HCT116 (cell line): Measurements from ENCODE around the gene RABIF. TPM values are rescaled to one million over a fixed set of nuclear protein-coding genes. Genes with fewer than 3 reads are reported as not detected.
"Not testable (repeated sequence)": the region's sequence is repeated elsewhere in the genome, so short reads cannot be mapped to it uniquely, and the experiment has no call there.

Experiments used
- ATAC-seq: fragments of 200-7000 bp; cut with Tn5 transposase; 2 replicates; pipeline ENCODE4 v1.9.1; 2020; ENCODE audit warnings: mild to moderate bottlenecking, moderate library complexity
- BruUV-seq: library from RNA; stranded (reverse); fragments of 400-500 nt; replicated peaks from 2 replicates; lab custom pipeline; 2021; lab: Mats Ljungman, UMichigan
- CTCF ChIA-PET: fragments of 300-600 bp; sonication (Branson Sonifier 250); formaldehyde crosslinking; loops from one replicate; lab custom pipeline; 2021; ENCODE audit warnings: antibody characterized with exemption; lab: Charles Lee
- POLR2A ChIA-PET: fragments of 300-600, 350-600 bp; sonication (Branson Sonifier 250); formaldehyde crosslinking; loops from one replicate; lab custom pipeline; 2021; ENCODE audit warnings: antibody characterized with exemption; lab: Charles Lee
- RAD21 ChIA-PET, 2 experiments: fragments of 300-600 bp; sonication (Branson Sonifier 250); formaldehyde crosslinking; loops; one replicate each; lab custom pipeline; 2023; ENCODE audit warnings: low total read pairs in 2 of 2; ENCODE audit not compliant: uncharacterized antibody in 2 of 2, unreplicated experiment in 2 of 2, low non-redundant PET in 1 of 2; lab: Charles Lee
- DNase-seq: peaks from one replicate; pipeline ENCODE4 v3.0.0-alpha.2; 2010; ENCODE audit warnings: low read depth, low spot score
- H2AFZ ChIP-seq: fragments of 200-600 bp; shearing (Covaris generic), sonication (generic); 2 replicates; pipeline ENCODE4 v1.6.1; 2017; ENCODE audit warnings: low read depth, mixed run types, mixed read lengths, antibody characterized with exemption, low read length; ENCODE audit not compliant: poor library complexity, severe bottlenecking
- H3K27ac ChIP-seq: 2 replicates; pipeline ENCODE4 v1.5.1; 2012; ENCODE audit warnings: low read depth, low read length
- H3K27me3 ChIP-seq: fragments of 200-600 bp; sonication (generic); 2 replicates; pipeline ENCODE4 v1.6.1; 2016; ENCODE audit warnings: mixed run types, low read length, mixed read lengths; ENCODE audit not compliant: insufficient read depth
- H3K36me3 ChIP-seq, 2 experiments: fragments of 200-500 bp in 1 of 2; fragments of 200-600 bp in 1 of 2; sonication (Bioruptor generic) in 1 of 2; sonication (generic) in 1 of 2; 2 replicates each; pipeline versions ENCODE4 v1.5.1 to v1.6.1; 2014 to 2016; ENCODE audit warnings: low read length in 2 of 2, inconsistent platforms in 1 of 2, mixed read lengths in 1 of 2, mixed run types in 1 of 2; ENCODE audit not compliant: insufficient read depth in 2 of 2, control insufficient read depth in 1 of 2
- H3K4me1 ChIP-seq, 2 experiments: fragments of 200-600 bp in 1 of 2; sonication (generic) in 1 of 2; 2 replicates each; pipeline versions ENCODE4 v1.5.1 to v1.6.1; 2012 to 2017; ENCODE audit warnings: low read length in 2 of 2, inconsistent platforms in 1 of 2, mild to moderate bottlenecking in 1 of 2, mixed read lengths in 1 of 2, mixed run types in 1 of 2, moderate library complexity in 1 of 2; ENCODE audit not compliant: insufficient read depth in 2 of 2, control insufficient read depth in 1 of 2
- H3K4me2 ChIP-seq: fragments of 200-600 bp; sonication (generic); 2 replicates; pipeline ENCODE4 v1.6.1; 2017; ENCODE audit warnings: mixed run types, low read length, mixed read lengths
- H3K4me3 ChIP-seq, 2 experiments: fragments of 200-600 bp in 1 of 2; sonication (generic) in 1 of 2; replicated peaks in 1 of 2; 2 replicates each; pipeline ENCODE4 v1.5.1; 2011 to 2016; ENCODE audit warnings: low read length in 2 of 2, control low read depth in 1 of 2, low read depth in 1 of 2, mild to moderate bottlenecking in 1 of 2, mixed read lengths in 1 of 2, mixed run types in 1 of 2
- H3K79me2 ChIP-seq: fragments of 200-600 bp; sonication (generic); 2 replicates; pipeline ENCODE4 v1.6.1; 2017; ENCODE audit warnings: mild to moderate bottlenecking, mixed run types, low read length, moderate library complexity, mixed read lengths; ENCODE audit not compliant: insufficient read depth
- H3K9ac ChIP-seq: fragments of 200-600 bp; sonication (generic); 2 replicates; pipeline ENCODE4 v1.6.1; 2016; ENCODE audit warnings: low read length, mixed read lengths
- H3K9me2 ChIP-seq: fragments of 200-600 bp; sonication (generic), shearing (Covaris generic); 2 replicates; pipeline ENCODE4 v1.6.1; 2017; ENCODE audit warnings: mixed run types, mild to moderate bottlenecking, moderate library complexity; ENCODE audit not compliant: insufficient read depth
- H3K9me3 ChIP-seq, 2 experiments: fragments of 200-500 bp in 1 of 2; fragments of 200-600 bp in 1 of 2; sonication (Bioruptor generic) in 1 of 2; sonication (generic) in 1 of 2; 2 replicates each; pipeline ENCODE4 v1.6.1; 2014 to 2017; ENCODE audit warnings: low read length in 2 of 2, mixed read lengths in 2 of 2, inconsistent platforms in 1 of 2, low read depth in 1 of 2, mild to moderate bottlenecking in 1 of 2, mixed run types in 1 of 2, moderate library complexity in 1 of 2; ENCODE audit not compliant: control insufficient read depth in 1 of 2, insufficient read depth in 1 of 2
- H4K20me1 ChIP-seq: fragments of 200-600 bp; sonication (generic), shearing (Covaris generic); 2 replicates; pipeline ENCODE4 v1.6.1; 2017; ENCODE audit warnings: mixed run types, mild to moderate bottlenecking, moderate library complexity; ENCODE audit not compliant: insufficient read depth
- CBX3 ChIP-seq: IDR thresholded peaks from 2 replicates; pipeline ENCODE4 v1.6.1; 2012; ENCODE audit warnings: low read depth
- ELF1 ChIP-seq: IDR thresholded peaks from 2 replicates; pipeline ENCODE4 v1.6.1; 2012; ENCODE audit warnings: low read depth, borderline replicate concordance
- FOSL1 ChIP-seq: IDR thresholded peaks from 2 replicates; pipeline ENCODE4 v1.6.1; 2012; ENCODE audit warnings: low read depth
- MAX ChIP-seq: IDR thresholded peaks from 2 replicates; pipeline ENCODE4 v1.6.1; 2012
- POLR2A ChIP-seq: IDR thresholded peaks from 2 replicates; pipeline ENCODE4 v1.7.0; 2011; ENCODE audit warnings: borderline replicate concordance; ENCODE audit not compliant: insufficient read depth, insufficient read length; ENCODE audit errors: extremely low read depth
- intact Hi-C: fragments of 100-400 bp; cut with micrococcal nuclease; formaldehyde crosslinking; loops from 2 replicates; pipeline ENCODE4 v1.10.0; 2022
- total RNA-seq: library from RNA; stranded (reverse); gene quantifications from one replicate; pipeline ENCODE4 v1.2.1, GENCODE V29; 2021; ENCODE audit not compliant: unreplicated experiment

The RABIF gene
- total RNA-seq, 1 experiment from 2014 or later = 5.4 TPM

GRCh38 chr1:202905331-202905730, 16.4 kb upstream of the RABIF start:
- ChIA-PET CTCF (no interaction called here), RAD21 (no interaction called here), POLR2A (no interaction called here)
- Histone ChIP-seq H3K4me3 (no peak overlapping the region), H3K9me3 (no peaks in the 10 kb centered on the region), H3K9ac (no peak overlapping the region), H3K79me2 (no peaks in the 10 kb centered on the region), H4K20me1 (no peaks in the 10 kb centered on the region), H3K9me2 (no peaks in the 10 kb centered on the region), H3K4me1 (no peaks in the 10 kb centered on the region), H3K36me3 (peaks cover 11 to 21% of the 10 kb centered on the region in 2 experiments; a peak in 3 of 4 replicates), H3K4me2 (no peak overlapping the region), H3K27ac (no peak overlapping the region), H2AFZ (no peak overlapping the region), H3K27me3 (no peaks in the 10 kb centered on the region)
- TF ChIP-seq POLR2A (no peak), MAX (no peak), FOSL1 (no peak), ELF1 (no peak), CBX3 (no peak)
- DNase-seq (no peak), ATAC-seq (no peak)
- intact Hi-C loops = no loop called here
- no TSS peak for BruUV-seq

GRCh38 chr1:202903808-202904207, 14.9 kb upstream of the RABIF start:
- H3K27me3 ChIP-seq, H3K4me3 ChIP-seq, CTCF ChIA-PET, intact Hi-C loops, H3K79me2 ChIP-seq, BruUV-seq, H2AFZ ChIP-seq, H3K9ac ChIP-seq, DNase-seq, H4K20me1 ChIP-seq, H3K4me1 ChIP-seq, ATAC-seq, RAD21 ChIA-PET, H3K27ac ChIP-seq, H3K4me2 ChIP-seq, H3K9me2 ChIP-seq, H3K9me3 ChIP-seq: not testable (repeated sequence)
- H3K36me3 ChIP-seq = peaks cover 10 to 16% of the 10 kb centered on the region in 2 experiments; a peak in 3 of 4 replicates
- POLR2A ChIA-PET = interaction anchor here (1.2 kb wide), 1 partner anchor 15 kb away, joined by 3 read pairs; the partner anchor contains the start of gene RABIF
